Right renal pelvis (tissue), 4 donors: Measurements from ENCODE around the gene PLXNC1. TPM values are rescaled to one million over a fixed set of nuclear protein-coding genes. Genes with fewer than 3 reads are reported as not detected.

ENCODE experiments used
- DNase-seq, 4 donors: peaks; one replicate each; pipeline ENCODE4 v3.0.0-alpha.2; 2013; ENCODE audit warnings: low read depth in 4 of 4, low spot score in 3 of 4, missing footprints in 1 of 4
- polyA plus RNA-seq, 4 donors: library from polyadenylated mRNA; unstranded; fragments of 120-200 nt; gene quantifications; one replicate each; pipeline ENCODE4 v1.2.1, GENCODE V29; 2013; ENCODE audit not compliant: insufficient read length in 4 of 4

Gene PLXNC1
- polyA plus RNA-seq, 4 donors = 5.7 to 9.0 (median 7.1) TPM

DNA sequence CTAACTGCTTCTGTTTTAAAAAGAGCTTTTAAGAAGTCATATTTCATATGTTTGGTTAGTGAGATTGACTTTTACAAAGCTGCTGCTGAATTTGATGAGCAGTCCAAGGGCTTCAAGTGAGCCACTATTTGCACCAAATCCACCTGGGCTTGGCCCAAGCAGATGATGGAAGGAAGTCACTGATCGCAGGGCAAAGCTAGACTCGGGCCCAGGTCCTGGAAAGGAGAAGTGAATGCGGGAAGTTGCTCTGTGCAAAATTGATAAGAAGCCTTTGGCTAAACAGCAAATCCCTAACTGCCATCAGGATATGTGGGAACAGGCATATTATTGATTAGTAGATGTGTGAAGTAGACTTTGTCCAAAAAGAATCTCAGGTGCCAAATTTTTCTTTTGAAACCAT is 30.5 kb downstream of the PLXNC1 start:
- no peak for DNase-seq

DNA sequence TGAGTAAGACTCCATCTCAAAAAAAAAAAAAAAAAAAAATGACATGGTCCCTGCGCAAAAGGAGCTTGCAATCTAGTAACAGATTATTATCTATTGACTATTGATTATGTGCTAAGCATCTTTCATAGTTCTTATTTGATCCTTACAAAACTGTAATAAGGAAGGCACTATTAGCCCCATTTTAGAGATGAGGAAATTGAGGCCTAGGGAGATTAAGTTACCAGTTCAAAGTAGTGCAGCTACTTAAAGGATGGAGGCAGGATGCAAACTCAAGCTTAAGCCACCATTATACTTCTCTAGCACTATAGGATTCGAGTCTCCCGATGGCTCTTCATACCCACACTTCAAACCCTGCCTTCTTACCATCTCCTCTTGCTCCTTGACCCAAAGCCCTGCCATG is 31.3 kb downstream of the PLXNC1 start:
- no peak for DNase-seq

DNA sequence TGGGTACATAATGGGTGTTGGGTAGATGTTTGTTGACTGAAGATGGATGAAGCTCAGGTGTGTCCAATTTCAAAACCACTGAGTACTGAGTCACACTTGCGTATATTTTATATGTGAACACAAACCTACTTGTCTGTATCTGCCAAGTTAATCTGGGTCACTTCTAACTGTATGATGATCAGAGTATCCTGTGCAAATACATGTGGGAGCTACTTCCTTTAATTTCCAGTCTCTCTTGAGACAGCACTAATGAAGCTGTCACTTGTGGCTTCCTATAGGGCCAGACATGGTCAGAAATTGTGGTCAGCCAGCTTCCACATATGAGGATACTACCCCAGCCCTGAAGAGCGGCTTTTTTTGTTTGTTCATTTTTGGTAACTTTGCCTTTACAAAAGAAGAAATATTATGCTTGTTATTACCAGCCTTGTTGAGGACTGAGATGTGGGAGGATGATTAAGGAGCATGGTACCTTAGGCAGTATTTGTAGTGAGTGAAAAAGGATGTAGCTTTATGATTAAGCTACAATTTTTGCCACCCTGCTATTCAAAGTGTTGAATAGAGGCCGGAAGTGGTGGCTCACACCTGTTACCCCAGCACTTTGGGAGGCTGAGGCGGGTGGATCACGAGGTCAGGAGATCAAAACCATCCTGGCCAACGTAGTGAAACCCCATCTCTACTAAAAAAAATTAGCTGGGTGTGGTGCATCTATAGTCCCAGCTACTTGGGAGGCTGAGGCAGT is 32.4 kb downstream of the PLXNC1 start:
- no peak for DNase-seq

DNA sequence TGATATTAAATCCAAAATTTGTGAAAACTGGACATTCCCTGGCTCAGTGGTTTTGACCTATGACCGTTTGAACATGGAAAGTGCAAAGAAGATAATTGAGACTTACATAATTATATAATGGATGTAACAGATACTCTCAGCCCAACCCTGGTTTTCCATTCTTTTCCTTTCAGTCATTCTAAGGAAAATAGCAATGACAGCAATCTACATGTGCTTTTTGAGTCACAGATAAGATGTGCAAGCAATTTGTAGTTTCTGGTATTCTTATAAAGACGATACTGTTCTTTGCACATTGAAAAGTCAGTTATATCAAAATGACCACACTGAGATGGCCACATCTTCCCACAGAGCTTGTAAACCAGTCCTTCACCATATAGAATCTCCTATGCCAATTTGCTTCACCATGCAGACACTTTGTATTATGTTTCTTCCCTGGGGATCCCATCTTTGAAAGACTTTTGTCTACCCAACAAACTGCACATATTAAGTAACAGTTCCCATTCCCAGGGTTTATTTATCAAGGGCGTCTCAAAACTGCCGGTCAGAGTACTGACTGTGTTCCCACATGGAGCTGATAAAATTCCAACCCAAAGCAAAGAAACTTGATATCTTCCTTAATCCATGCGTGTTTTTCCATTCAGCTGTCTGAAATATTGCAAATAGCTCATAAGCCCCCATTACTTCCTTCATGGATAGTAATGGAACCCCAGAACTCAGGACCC is 34.8 kb downstream of the PLXNC1 start:
- no peak for DNase-seq

DNA sequence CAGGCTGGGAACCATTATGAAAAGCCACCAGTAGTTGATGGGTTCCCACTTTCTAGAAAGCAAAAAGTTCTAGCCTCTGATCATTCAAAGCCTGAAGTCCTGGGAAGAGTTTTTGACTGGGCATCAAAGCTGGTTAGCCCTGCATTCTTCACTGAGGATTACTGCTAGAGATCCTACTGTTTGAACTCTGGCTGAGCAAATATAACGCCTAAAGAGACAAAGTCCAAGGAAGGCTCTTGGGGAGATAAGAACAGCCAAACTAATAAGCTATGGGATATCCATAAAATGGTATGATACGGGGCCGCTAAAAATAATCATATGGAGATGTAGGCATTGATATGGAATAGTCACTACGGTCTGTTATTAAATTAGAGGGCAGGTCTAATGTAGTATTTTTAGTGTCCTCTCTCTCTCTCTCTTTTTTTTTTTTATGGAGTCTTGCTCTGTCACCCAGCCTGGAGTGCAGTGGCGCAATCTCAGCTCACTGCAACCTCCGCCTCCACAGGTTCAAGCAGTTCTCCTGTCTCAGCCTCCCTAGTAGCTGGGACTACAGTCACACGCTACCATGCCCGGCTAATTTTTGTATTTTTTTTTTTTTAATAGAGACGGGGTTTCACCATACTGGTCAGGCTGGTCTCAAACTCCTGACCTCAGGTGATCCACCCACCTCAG is 35.5 kb downstream of the PLXNC1 start:
- DNase-seq = no peak

DNA sequence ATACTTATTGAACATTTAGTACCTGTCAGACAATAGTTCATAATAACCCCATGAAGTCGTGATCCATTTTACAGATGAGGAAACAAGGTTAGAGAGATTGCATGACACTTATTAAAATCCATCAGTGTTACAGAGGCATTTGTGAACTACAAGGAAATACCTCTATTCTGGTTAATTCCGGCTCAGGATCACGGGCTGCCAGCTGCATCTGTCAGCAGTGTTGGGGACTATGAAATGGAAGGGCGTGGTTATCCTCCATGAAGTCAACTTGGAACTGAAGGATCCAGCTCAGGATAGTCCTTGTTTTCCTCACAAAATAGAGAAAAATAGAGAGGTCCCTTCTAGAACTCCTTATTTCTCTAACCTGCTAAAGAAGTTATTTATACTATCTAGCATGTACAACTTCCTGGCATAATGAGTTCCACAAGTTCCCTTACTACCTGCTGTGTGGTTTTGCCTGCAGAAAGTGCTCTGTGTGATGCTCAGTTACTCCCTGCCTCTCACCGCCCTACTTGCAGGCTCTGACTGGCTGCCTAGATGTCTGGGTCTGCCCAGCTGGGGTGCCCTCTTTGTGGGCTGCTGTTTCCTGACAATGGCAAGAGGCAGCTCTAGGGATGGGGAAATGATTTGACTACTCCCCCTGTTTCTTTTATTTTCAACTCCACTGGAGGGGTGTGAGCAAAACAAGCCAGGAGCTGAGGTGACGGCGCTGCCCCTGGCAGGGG is 36.8 kb downstream of the PLXNC1 start:
- no peak for DNase-seq

DNA sequence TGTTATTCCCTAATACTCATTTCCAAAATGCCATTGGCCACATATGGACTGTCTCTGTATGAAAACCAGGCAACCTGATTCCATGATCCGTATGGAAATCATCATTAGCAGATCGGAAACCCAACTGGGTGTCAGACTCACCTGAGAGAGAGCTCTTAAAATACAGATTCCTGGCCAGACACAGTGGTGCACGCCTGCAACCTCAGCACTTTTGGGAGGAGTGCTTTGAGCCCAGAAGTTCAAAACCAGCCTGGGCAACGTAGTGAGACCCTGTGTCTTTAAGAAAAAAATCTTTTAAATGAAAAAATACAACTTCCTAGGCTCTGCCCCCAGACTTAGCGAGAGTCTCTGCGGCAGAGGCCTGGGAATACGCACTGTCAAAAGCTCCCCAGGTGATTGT is 37.4 kb downstream of the PLXNC1 start:
- DNase-seq = no peak

DNA sequence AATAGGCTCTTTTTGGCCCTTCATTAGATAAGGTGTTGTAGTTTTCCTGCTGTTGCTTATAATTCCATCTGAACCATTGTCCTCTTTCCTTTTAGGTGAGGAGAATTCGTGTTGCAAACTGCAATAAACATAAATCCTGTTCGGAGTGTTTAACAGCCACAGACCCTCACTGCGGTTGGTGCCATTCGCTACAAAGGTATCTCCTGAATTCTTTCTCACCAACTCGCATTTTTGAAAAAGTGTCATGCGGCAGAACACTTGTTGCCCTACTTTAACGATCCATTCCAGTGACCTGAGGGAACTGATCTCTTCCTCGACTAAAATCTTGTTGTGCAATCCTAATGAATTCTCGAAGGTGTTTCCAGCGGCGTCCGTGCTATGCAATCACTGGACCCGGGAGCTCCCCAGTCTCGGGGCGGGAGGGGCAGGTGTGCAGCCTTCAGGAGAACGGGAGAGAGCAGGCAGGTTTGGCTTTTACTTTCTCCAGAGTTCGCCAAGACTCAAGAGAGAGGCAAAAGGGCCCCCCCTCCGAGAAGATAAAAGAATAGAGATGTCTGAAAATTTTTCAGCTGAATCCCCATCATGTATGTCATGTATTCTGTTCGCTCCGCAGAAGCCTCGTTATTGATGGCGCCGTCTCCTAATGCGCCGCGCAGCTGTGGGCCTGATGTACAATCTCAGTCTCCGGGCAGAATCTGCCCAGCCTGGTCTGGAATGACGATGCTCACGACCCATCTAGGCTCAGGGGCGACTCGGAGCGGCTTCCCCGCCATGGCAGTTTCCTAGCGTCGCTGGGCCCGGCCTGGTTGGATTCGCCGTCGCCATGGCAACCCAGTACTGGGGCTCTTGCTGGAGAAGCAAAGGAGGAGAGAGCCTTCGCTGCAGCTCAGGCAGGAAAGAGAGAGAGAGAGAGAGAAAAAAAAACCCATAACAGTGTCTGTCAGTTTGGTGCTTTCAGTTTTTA is 38.2 kb downstream of the PLXNC1 start:
- peak; percentile 44 to 68 (median 47) for DNase-seq

DNA sequence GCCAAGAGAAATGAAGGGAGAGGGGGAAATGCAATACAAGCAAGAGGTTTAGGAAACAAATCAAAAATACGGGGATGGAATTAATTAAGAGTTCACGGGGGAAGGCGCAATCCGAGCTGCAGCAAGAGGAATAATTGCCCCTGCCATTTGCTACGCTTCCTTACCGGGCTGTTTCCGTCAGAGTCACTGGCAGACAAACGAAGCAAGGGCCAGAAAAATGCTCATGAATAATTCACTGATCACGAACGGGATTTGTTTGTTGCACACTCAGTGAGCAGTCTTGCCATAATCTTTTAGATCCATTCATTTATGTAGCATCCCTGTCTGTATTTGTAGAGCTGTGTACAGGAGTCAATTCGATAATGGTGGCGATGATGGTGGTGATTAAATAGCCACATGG is 39.0 kb downstream of the PLXNC1 start:
- no peak for DNase-seq

DNA sequence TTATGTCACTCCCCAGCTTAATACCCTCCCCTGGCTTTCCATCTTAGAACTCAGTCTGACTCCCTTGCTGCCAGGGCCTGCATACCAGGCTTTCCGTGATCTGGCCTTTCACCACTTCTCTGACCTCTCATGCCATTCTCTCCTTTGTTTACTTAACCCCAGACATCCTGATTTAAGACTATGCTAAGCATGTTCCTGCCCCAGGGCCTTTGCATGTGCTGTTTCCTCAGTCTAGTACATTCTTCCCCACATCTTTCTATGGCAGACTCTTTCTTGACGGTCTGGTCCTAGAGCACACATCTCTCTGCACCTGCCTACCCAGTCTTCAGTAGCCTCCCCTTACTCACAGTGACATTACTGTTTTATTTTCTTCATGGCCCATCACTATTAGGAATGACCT is 42.2 kb downstream of the PLXNC1 start:
- DNase-seq = no peak

DNA sequence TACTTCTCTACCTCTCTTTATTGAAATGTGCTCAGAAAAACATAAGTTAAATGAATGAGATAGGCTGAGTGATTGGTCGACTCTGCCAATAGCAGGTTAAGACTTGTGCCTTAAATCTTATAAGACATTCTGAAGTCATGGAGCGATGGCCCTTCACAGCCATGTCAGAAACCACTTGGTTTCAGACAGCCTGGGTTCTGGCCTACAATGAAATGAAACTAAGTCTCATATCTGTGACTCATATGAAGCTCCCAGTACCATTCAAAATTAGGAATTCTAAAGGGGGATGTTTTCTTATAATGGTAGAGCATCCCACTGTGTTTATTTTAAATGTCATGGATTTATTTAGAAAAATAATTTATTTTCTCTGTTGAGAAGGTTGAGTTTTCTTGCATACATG is 42.6 kb downstream of the PLXNC1 start:
- DNase-seq = no peak

DNA sequence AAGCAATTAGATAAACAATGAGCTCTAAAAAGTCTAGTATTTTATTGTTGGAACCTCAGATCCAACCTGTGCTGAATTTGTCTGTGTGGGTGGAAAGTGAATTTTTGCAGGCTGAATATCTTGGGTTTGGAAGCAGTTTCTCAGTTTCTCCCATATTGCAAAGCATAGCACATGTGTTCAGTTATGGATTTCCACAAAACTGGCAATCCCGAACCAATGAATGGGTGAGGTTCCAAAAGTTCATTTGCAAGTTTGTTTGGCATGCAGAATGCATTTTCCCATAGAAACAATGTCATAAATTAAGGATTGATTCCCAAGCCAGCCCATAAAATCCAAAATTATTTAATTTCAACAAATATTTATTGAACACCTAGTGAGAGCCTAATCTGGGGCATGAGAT is 43.4 kb downstream of the PLXNC1 start:
- no peak for DNase-seq

DNA sequence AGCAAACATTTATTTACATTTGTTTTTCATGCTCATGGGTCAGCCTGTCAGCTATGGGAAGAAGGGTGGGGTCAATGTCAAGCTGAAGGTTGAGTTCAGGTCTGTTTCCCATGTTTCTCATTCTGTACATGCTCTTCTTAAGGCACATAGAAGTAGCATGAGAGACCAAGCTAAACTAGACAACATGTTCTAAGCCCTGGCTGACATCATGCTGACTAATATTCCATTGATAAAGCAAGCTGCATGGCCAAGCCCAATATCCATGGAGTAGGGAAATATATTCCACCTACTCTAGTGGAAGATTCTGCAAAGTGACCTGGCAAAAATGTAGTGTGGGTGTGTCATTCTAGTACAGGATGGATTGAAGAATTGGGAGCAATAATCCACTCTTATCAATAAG is 44.1 kb downstream of the PLXNC1 start:
- no peak for DNase-seq

DNA sequence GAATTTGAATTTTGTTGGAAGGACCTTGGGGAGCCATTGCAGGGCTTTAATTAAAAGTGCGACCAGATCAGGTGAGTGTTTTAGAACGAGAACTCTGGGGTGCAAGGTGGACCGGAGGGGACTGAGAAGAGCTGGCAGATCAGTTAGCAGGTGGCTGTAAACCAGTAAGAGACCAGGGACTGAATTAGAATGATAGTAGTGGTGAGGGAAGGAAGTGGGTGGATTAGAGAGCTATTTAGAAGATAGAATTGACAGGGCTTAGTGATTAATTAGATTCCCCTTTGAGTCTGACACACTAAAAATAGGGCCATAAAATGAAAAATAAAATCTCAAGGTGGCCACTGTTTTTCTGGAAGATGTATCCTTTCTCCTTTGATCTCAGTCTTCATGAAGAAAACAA is 44.8 kb downstream of the PLXNC1 start:
- DNase-seq = no peak

DNA sequence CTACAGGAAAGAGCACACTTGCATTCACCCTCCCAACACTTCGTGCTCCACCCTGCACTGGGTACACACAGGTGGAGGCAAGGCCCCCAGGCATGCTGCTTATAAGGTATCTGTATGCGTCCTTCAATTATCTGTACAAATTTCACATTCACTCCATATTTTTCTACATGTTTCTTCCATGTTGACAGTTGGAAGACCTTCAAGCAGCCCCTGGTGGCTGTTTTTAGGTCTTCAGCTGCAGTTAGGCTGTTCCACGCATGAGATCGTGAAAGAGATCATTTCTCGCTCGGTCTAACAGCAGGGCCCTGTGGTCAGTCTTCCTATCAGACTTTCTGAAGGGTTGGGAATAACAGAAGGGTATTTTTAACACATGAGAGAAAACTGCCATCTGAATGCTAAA is 47.1 kb downstream of the PLXNC1 start:
- DNase-seq = no peak

DNA sequence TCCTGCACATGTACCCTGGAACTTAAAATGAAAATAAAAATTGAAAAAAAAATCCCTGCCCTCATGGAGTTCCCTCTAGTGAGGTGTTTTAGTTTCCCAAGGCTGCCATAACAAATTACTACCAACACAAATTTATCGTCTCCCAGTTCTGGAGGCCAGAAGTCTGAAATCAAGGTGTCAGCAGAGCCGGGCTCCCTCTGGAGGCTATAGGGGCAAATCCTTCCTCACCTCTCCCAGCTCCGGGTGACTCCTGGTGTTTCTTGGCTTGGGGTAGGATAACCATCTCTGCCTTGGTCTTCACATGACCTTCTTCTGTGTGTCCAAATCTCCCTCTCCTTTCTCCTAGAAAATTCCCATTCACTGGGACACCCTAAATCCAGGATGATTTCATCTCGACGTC is 50.1 kb downstream of the PLXNC1 start:
- DNase-seq = no peak

DNA sequence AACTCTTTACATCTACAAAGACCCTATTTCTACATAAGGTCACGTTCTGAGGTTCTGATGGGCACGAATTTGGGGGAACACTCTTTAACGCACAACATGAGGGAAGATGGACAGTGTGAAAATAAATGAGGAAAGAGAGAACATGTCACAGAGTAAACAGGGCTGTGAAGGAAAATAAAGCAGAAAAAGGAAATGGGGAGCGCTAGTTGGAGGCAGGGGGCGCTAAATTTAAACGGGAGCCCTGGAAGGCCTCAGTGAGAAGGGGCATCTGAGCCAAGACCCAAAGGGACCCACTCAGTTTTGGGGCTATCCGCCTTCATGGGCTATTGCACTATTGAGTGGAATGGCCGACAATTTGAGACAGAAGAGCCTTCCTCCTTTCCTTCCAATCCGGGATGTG is 50.5 kb downstream of the PLXNC1 start:
- no peak for DNase-seq

DNA sequence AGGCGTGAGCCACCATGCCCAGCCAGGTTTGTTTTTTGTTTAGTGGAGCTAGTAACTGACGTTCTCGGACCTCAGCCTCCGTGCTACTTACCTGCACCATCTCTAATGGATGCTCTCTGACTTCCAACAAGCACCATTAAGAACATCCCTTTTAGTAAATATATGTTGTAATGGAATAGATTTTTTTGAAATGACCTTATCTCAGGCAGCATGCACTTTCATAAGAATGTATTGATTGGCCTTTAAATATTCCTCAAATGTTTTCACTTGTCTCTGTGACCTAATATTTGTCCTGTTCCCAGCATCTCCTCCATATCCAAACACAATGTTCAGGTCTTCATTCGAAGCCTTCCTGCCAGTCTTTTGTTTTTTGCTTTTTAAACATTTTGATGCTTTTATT is 51.7 kb downstream of the PLXNC1 start:
- no peak for DNase-seq

DNA sequence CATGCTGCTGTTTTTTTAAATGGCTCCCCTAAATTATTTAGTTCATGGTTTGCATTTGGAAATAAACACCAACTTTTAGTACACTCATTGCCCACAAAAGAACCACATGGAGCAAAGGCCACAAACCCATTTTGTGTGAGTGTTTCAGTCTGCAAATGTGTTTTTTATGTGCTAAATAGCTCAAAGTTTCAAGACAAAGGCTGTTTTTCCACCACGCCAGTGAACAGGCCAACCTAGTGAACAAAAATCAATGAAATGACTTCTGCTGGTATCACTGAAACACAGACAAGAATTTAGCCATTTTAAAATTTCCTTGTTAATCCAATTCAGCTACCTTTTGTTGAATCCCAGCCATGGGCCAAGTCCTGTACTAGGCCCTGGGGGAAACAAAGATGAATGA is 52.3 kb downstream of the PLXNC1 start:
- no peak for DNase-seq
